ELF-1 (cell line): Measurements from ENCODE around the gene HAGHL.
"Not testable (repeated sequence)": the region's sequence is repeated elsewhere in the genome, so short reads cannot be mapped to it uniquely, and the experiment has no call there.

Experiments
- DNase-seq: peaks from one replicate; pipeline ENCODE4 v3.0.0-alpha.2; 2016; ENCODE audit warnings: low read depth, low spot score

Gene HAGHL

GRCh38 chr16:687499-687898, 39.4 kb upstream of the HAGHL start:
- no peak for DNase-seq

GRCh38 chr16:689175-689897, 37.6 kb upstream of the HAGHL start:
- no peak for DNase-seq

- DNase-seq = not testable (repeated sequence)
Measured at GRCh38 chr16:691242-691641, 35.7 kb upstream of the HAGHL start.

- no peak for DNase-seq
Measured at GRCh38 chr16:692356-693108, 34.4 kb upstream of the HAGHL start.

- DNase-seq = no peak
Measured at GRCh38 chr16:693364-693763, 33.5 kb upstream of the HAGHL start.

- no peak for DNase-seq
Measured at GRCh38 chr16:693766-694165, 33.1 kb upstream of the HAGHL start.

- DNase-seq = peak; percentile 62
Measured at GRCh38 chr16:694187-694862, 32.6 kb upstream of the HAGHL start.

GRCh38 chr16:694863-695354, 32.0 kb upstream of the HAGHL start:
- DNase-seq = no peak

- DNase-seq = no peak
Measured at GRCh38 chr16:695355-696089, 31.4 kb upstream of the HAGHL start.

- no peak for DNase-seq
Measured at GRCh38 chr16:698911-699671, 27.8 kb upstream of the HAGHL start.

- no peak for DNase-seq
Measured at GRCh38 chr16:700684-701584, 26.0 kb upstream of the HAGHL start.

GRCh38 chr16:702341-702740, 24.6 kb upstream of the HAGHL start:
- no peak for DNase-seq

- no peak for DNase-seq
Measured at GRCh38 chr16:703406-703805, 23.5 kb upstream of the HAGHL start.

- DNase-seq = no peak
Measured at GRCh38 chr16:704047-704446, 22.9 kb upstream of the HAGHL start.

- DNase-seq = no peak
Measured at GRCh38 chr16:704552-705380, 22.1 kb upstream of the HAGHL start.

GRCh38 chr16:705431-706188, 21.3 kb upstream of the HAGHL start, which contains the start of gene FBXL16:
Gene FBXL16 (minus strand): TSS chr16:705801. CDS start chr16:697405, 8,396 bp downstream.
- no peak for DNase-seq

- no peak for DNase-seq
Measured at GRCh38 chr16:706189-707061, 20.5 kb upstream of the HAGHL start.
